GM23338 (cell line): ENCODE measurements around the gene MOXD1. TPM values are rescaled to one million over a fixed set of nuclear protein-coding genes. Genes with fewer than 3 reads are reported as not detected.
A peak's percentile ranks its signal among the peaks of the same experiment; 100 is the strongest.

Experiments
- ATAC-seq: fragments of 200-7000 bp; cut with Tn5 transposase; 3 replicates; pipeline ENCODE4 v1.9.1; 2020
- DNase-seq: peaks from one replicate; pipeline ENCODE4 v3.0.0-alpha.2; 2015; ENCODE audit warnings: low spot score
- H2AFZ ChIP-seq: fragments of 200-600 bp; sonication (generic); 2 replicates; pipeline ENCODE4 v1.8.0; 2016; ENCODE audit warnings: antibody characterized with exemption, mild to moderate bottlenecking, moderate library complexity
- H3F3A ChIP-seq: fragments of 200-600 bp; sonication (generic); replicated peaks from 2 replicates; pipeline ENCODE4 v1.8.0; 2017; ENCODE audit warnings: antibody characterized with exemption, mixed run types, low read depth
- H3K27ac ChIP-seq: fragments of 200-600 bp; sonication (generic); 2 replicates; pipeline ENCODE4 v1.6.1; 2016; ENCODE audit warnings: low read depth
- H3K27me3 ChIP-seq: fragments of 200-600 bp; sonication (generic); 2 replicates; pipeline ENCODE4 v1.8.0; 2016; ENCODE audit warnings: mild to moderate bottlenecking, mixed run types, moderate library complexity; ENCODE audit not compliant: insufficient read depth
- H3K36me3 ChIP-seq: fragments of 200-600 bp; sonication (generic); 2 replicates; pipeline ENCODE4 v1.8.0; 2016; ENCODE audit warnings: mild to moderate bottlenecking; ENCODE audit not compliant: insufficient read depth
- H3K4me1 ChIP-seq: fragments of 200-600 bp; sonication (generic); 2 replicates; pipeline ENCODE4 v1.8.0; 2016; ENCODE audit warnings: mild to moderate bottlenecking, moderate library complexity; ENCODE audit not compliant: insufficient read depth
- H3K4me2 ChIP-seq: fragments of 200-600 bp; sonication (generic); 2 replicates; pipeline ENCODE4 v1.7.1; 2017; ENCODE audit warnings: mixed run types
- H3K4me3 ChIP-seq: fragments of 200-600 bp; sonication (generic); 2 replicates; pipeline ENCODE4 v1.6.1; 2016; ENCODE audit warnings: mixed run types
- H3K79me2 ChIP-seq: fragments of 200-600 bp; sonication (generic); replicated peaks from 2 replicates; pipeline ENCODE4 v1.8.0; 2017; ENCODE audit warnings: mild to moderate bottlenecking; ENCODE audit not compliant: insufficient read depth
- H3K9me2 ChIP-seq: fragments of 200-600 bp; sonication (generic); 2 replicates; pipeline ENCODE4 v1.8.0; 2017; ENCODE audit not compliant: insufficient read depth
- H4K20me1 ChIP-seq: fragments of 200-600 bp; sonication (generic); replicated peaks from 2 replicates; pipeline ENCODE4 v1.8.0; 2017; ENCODE audit warnings: mild to moderate bottlenecking; ENCODE audit not compliant: insufficient read depth
- H3K27ac Mint-ChIP-seq: 2 replicates; pipeline ENCODE4 v1.8.0; 2020; ENCODE audit warnings: inconsistent platforms, mild to moderate bottlenecking, moderate library complexity, mixed read lengths
- H3K27me3 Mint-ChIP-seq: 3 replicates; pipeline ENCODE4 v1.8.0; 2022; ENCODE audit warnings: low read depth, mild to moderate bottlenecking, moderate library complexity, mixed read lengths, inconsistent platforms; ENCODE audit not compliant: insufficient read depth, poor library complexity
- H3K36me3 Mint-ChIP-seq: 3 replicates; pipeline ENCODE4 v1.8.0; 2021; ENCODE audit warnings: low read depth, mild to moderate bottlenecking, inconsistent platforms, moderate library complexity, mixed read lengths
- H3K4me1 Mint-ChIP-seq: 3 replicates; pipeline ENCODE4 v1.8.0; 2020; ENCODE audit warnings: mild to moderate bottlenecking, inconsistent platforms, mixed read lengths
- H3K4me3 Mint-ChIP-seq: 3 replicates; pipeline ENCODE4 v1.8.0; 2021; ENCODE audit warnings: moderate library complexity, mild to moderate bottlenecking, inconsistent platforms, mixed read lengths
- H3K9me3 Mint-ChIP-seq: 3 replicates; pipeline ENCODE4 v1.8.0; 2020; ENCODE audit warnings: moderate library complexity, mild to moderate bottlenecking, inconsistent platforms, mixed read lengths
- CTCF ChIP-seq, 2 experiments: fragments of 200-600 bp in 1 of 2; sonication (generic) in 1 of 2; conservative IDR thresholded peaks; 2 replicates each; pipeline versions ENCODE4 v1.5.1 to v1.6.1; 2016 to 2017; ENCODE audit warnings: antibody characterized with exemption in 2 of 2, low read depth in 2 of 2, mild to moderate bottlenecking in 2 of 2, moderate library complexity in 1 of 2
- ETS1 ChIP-seq: IDR thresholded peaks from 2 replicates; pipeline ENCODE4 v1.6.1; 2016; ENCODE audit warnings: antibody characterized with exemption
- EZH2 ChIP-seq: fragments of 200-600 bp; sonication (generic); IDR thresholded peaks from one replicate; pipeline ENCODE4 v1.8.0; 2017; ENCODE audit warnings: antibody characterized with exemption, mild to moderate bottlenecking, low read depth; ENCODE audit not compliant: unreplicated experiment
- EZH2phosphoT487 ChIP-seq: fragments of 200-600 bp; sonication (generic); IDR thresholded peaks from one replicate; pipeline ENCODE4 v1.8.1; 2018; ENCODE audit warnings: antibody characterized with exemption; ENCODE audit not compliant: unreplicated experiment
- JUNB ChIP-seq: IDR thresholded peaks from one replicate; pipeline ENCODE4 v1.6.1; 2016; ENCODE audit warnings: antibody characterized with exemption; ENCODE audit not compliant: unreplicated experiment
- POLR2AphosphoS5 ChIP-seq: IDR thresholded peaks from 2 replicates; pipeline ENCODE4 v1.6.1; 2016; ENCODE audit warnings: antibody characterized with exemption, low read depth
- ZNF331 ChIP-seq: fragments of 250-450 bp; sonication (Bioruptor Pico); IDR thresholded peaks from 2 replicates; pipeline ENCODE4 v1.5.0; 2020; ENCODE audit warnings: low read depth, mild to moderate bottlenecking, moderate library complexity
- ZNF462 ChIP-seq: fragments of 250-450 bp; sonication (Bioruptor Pico); IDR thresholded peaks from 2 replicates; pipeline ENCODE4 v1.5.0; 2020; ENCODE audit warnings: mild to moderate bottlenecking, moderate library complexity
- polyA plus RNA-seq: library from polyadenylated mRNA; unstranded; fragments of >200 nt; fragmentation: Nextera tagmentation; extraction: Ambion mirVana; gene quantifications from 2 replicates; pipeline ENCODE4 v1.2.1, GENCODE V29; 2016
- total RNA-seq: library from RNA; depleted of rRNA; stranded (reverse); fragments of >200 nt; shearing (Covaris generic); gene quantifications from 2 replicates; pipeline ENCODE4 v1.2.3, GENCODE V29; 2014

MOXD1 gene
- total and polyA plus RNA-seq, 2 experiments from 2014 or later = 1.7 to 4.3 TPM

- TF ChIP-seq ZNF462 (CRISPR knock-in tag) = no peak
- no peak for TF ChIP-seq EZH2
- no peak for TF ChIP-seq EZH2phosphoT487
- TF ChIP-seq JUNB = no peak
- no peak for TF ChIP-seq POLR2AphosphoS5
Measured at GRCh38 chr6:132395015-132395597, 6.2 kb downstream of the MOXD1 start (continued).

- Mint-ChIP-seq H3K4me1 (peaks cover 17% of the 10 kb centered on the region), H3K36me3 (peaks cover 3% of the 10 kb centered on the region; the same call in 2 of the 3 replicates), H3K4me3 (no peak overlapping the region), H3K27ac (no peak overlapping the region), H3K27me3 (peaks cover 2% of the 10 kb centered on the region), H3K9me3 (peaks cover 6% of the 10 kb centered on the region; the same call in 1 of the 3 replicates)
- H2AFZ ChIP-seq = no peak overlapping the region
- H3K4me3 ChIP-seq = no peak overlapping the region
- DNase-seq = peak; percentile 66
- H3K36me3 ChIP-seq = no peaks in the 10 kb centered on the region
- no peak overlapping the region for H3K4me2 ChIP-seq
- H3F3A ChIP-seq = no peaks in the 10 kb centered on the region
- no peaks in the 10 kb centered on the region for H3K9me2 ChIP-seq
- peaks cover 11% of the 10 kb centered on the region for H3K4me1 ChIP-seq
- no peaks in the 10 kb centered on the region for H4K20me1 ChIP-seq
- H3K79me2 ChIP-seq = no peaks in the 10 kb centered on the region
- H3K27ac ChIP-seq = no peak overlapping the region
- ATAC-seq = peak; percentile 87
- H3K27me3 ChIP-seq = peaks cover 3% of the 10 kb centered on the region; the same call in 1 of the 2 replicates
- TF ChIP-seq ZNF331 (CRISPR knock-in tag) = no peak
- peak; percentile 70 to 72 for TF ChIP-seq CTCF (conservative IDR thresholded peaks at IDR 0.05; ENCODE audit: low read depth in 2 of 2)
- TF ChIP-seq ETS1 = no peak
Measured at GRCh38 chr6:132392792-132393191, 8.5 kb downstream of the MOXD1 start.
